GM18507 (cell line): Measurements from ENCODE around the gene TALDO1.
A peak's percentile ranks its signal among the peaks of the same experiment; 100 is the strongest.

ENCODE experiments used
- DNase-seq: peaks from one replicate; pipeline ENCODE4 v3.0.0; 2011; ENCODE audit warnings: low read depth; ENCODE audit not compliant: insufficient read length; ENCODE audit errors: extremely low spot score
- FAIRE-seq: peaks from 2 replicates; lab custom pipeline; 2011; peaks lifted over from hg19 to GRCh38; lab: Jason Lieb, UNC

The TALDO1 gene

GRCh38 chr11:747158-748006 is at the start of gene TALDO1:
Gene TALDO1 (plus strand): TSS chr11:747464. CDS start chr11:747482, 18 bp downstream.
- DNase-seq (peak; percentile 90), FAIRE-seq (peak; percentile 87)

- DNase-seq: no peak
- FAIRE-seq: no peak
Observed at GRCh38 chr11:697811-698311, 49.4 kb upstream of the TALDO1 start.

DNA sequence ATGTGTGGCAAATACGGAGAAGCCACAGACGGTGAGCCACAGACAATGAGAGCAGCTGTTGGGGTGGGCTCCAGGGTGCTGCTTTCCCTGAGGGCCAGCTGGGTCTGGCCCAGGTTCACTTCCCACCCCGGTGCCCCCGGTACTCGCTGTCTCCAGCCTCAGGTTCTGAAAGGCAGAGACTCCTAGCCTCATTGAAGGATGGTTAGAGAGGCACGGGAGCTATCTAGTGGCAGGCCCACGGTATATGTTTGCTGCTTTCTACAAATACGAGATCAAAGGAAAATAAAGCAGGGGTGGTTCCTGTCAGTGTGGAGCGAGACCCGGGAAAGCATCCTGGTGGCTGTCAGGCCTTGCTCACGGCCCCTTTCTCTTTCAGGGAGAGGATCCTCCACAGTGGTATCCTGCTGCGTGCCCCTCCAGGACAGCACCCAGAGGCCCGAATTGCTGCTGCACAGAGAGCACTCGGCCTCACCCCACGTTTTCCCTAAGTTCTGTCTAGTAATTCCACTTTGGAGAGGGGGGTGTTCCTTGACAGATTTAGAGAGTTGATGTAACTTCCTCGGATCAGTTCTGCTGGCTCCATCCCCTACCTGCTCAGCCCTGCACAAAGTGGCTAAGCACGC is 48.7 kb upstream of the TALDO1 start:
- no peak for FAIRE-seq
- no peak for DNase-seq

DNA sequence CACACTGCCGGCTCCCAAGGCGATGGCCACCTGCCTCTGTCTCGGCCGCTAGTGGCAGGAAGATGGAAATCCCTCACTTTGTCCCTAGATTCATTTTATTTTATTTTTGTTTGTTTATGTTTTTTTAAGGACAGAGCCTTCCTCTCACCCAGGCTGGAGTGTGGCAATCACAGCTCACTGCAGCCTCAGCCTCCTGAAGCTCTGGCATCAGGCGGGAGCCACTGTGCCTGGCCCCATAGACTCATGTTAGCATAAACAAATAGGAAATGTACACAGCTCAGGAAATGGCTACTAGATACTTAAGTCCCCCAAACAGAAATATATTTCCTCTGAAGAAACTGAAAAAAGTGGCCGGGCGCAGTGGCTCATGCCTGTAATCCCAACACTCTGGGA is 48.2 kb upstream of the TALDO1 start:
- no peak for DNase-seq
- FAIRE-seq: no peak

DNA sequence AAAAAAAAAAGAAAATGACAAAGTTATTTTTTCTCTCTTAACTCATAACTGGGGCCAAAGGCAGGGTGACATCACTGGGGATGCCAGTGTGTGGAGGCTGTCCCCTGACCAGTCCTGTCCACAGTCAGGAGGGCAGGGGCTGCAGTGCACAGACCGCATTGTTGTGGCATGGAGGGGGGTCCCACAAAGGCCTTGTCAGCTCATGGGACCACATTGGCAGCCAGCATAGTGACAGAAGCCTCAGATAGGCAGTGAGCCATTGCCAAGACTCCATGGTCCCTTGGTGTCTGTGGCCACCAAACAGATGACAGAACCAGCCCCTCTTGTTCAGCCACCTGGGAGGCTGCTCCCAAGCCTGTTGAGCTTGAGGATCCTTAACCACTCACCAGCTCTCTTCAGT is 47.5 kb upstream of the TALDO1 start:
- FAIRE-seq: no peak

DNA sequence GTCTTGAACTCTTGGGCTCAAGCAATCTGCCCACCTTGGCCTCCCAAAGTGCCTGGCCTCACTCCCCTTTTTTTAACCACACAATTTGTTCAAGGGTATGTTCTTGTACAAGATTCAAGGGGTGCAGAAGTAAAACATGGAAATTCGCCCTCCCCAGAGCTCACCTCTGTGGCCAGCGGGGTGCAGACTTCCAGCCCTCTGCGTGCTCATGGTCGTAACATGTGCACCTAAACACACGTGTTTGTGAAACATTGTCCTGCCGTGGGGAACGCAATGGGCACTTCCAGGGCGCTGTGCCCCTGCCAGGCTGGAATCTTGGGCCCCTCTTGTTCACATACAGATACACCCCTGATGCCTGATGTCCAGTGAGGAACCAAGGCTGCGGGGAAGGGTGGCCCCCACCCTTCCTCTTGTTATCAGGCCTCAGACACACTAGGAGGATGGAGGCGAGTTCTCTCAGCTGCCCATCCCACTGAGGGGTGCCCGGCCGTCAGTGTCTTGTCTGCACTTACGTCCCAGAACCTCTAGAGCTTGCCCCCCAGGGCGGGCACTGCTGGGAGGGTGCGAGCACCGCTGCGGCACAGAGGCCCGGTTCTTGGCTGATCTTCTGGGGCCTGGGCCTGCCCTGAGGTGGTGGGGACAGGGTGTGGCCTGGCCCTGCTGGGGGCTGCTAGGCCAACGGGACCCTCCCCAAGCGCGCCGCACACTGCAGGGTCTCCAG is 45.4 kb upstream of the TALDO1 start:
- no peak for FAIRE-seq

More for the DNA sequence above, 47.5 kb upstream of the TALDO1 start:
- DNase-seq: no peak

GRCh38 chr11:702462-703461 is 44.5 kb upstream of the TALDO1 start:
- DNase-seq: no peak
- no peak for FAIRE-seq

More for the DNA sequence above, 45.4 kb upstream of the TALDO1 start:
- DNase-seq: no peak

DNA sequence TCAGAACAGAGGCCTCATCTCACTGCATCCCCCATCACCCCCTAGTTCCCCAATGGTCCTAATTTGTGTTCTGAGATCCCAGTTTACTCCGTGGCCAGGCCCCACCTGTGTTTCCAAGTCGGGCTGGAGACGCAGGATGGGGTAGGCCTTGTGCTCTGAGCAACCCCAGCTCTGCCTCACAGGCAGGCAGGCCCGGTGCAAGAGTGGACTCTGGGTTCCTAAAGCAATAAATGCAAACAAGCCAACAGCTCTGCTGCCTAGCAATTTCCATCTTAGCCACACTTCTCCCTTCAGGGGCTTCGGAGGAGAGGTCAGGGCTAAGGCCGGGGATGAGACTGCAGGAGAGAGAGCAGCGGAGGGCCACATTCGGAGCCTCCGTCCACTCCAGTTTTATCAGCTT is 43.8 kb upstream of the TALDO1 start:
- no peak for FAIRE-seq
- no peak for DNase-seq

DNA sequence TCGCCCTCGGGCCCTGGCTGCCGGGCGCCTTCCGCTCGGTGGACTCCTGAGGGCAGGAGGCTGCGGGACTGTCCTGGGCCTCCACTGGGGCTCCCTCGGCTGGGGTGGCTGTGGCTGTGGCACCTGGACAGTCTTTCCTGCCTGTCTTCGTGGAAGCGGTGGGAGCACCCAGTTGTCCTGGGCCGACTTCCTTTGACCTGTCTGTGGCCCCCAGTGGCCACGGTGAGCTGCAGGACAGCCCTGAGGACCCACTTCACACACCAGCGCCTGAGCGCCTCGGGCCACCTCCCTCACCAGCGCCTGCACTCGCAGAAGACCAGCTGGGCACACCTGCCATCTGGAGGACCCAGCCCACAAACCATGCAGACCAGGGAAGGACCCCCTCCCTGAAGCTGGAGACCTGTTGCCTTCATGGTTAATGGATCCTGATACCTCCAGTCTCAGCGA is 43.0 kb upstream of the TALDO1 start:
- no peak for DNase-seq
- no peak for FAIRE-seq

GRCh38 chr11:704781-705645 is 42.3 kb upstream of the TALDO1 start:
- no peak for FAIRE-seq
- DNase-seq: no peak

DNA sequence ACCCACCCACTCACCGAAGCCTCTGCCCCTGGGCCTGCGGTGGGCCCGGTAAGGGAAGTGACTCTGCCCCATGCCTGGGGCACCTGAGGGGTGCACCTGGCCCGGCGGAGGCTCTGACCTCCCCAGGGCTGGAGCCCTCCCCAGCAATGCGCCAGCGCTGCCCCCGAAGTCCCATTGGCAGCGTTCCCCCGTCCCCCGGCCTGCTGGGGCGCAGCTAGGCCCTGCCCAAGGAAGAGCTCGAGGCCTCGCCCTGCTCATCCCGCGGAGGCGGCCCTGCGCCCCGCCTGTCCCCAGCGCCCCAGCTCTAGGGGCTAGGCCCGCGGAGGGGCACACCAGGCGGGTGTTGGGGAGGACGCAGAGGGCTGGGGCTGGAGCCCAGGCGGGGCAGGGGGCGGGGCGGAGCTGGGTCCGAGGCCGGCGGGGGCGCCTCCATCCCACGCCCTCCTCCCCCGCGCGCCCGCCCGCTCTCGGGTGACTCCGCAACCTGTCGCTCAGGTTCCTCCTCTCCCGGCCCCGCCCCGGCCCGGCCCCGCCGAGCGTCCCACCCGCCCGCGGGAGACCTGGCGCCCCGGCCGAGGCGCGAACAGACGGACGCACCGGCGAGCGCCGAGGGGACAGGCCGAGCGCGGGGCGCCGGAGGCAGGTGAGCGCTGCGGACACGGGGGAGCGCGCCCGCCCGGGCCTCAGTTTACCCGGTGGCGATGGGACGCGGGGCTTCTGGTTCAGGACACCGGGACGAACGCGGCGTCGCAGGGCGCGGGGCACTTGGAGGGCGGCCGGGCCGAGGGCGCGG is 41.4 kb upstream of the TALDO1 start, which contains the start of gene EPS8L2:
EPS8L2 (plus strand) TSS at position 586 of the 793 bp plus-strand sequence. CDS start 3,177 bp downstream, outside the sequence.
- FAIRE-seq (no peak), DNase-seq (no peak)

- no peak for DNase-seq
- FAIRE-seq: no peak
Observed at GRCh38 chr11:706439-706956, 40.8 kb upstream of the TALDO1 start.

GRCh38 chr11:706957-707816 is 40.1 kb upstream of the TALDO1 start:
- FAIRE-seq: no peak

DNA sequence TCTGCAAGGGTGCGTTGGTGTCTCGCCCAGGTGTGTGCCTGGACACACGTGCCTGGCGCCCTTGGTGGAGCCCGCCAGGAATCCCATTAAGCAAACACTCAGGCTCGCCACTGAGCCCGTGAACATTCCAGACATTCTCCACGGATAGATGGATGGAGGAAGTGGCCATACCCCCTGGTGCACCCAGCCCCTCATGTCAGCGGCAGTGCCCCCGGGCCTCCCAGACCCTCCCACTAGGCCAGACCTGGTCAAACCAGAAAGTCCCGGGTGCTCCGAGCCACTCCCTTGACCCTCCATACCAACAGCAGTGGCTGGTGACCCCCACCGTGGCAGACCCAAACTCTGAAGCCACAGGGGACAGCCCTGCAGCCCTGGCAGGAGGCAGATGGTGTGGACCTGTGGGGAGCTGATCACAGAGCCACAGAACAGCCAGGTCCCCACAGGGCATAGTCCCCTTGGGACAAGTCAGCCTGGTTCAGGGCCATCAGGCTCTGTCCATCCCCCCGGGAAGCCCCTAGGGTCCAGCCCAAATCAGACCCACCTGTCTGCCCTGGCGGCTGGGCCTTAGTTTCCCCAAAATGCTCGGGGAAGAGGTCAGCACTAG is 39.3 kb upstream of the TALDO1 start:
- DNase-seq: no peak
- FAIRE-seq: no peak

More at GRCh38 chr11:706957-707816, 40.1 kb upstream of the TALDO1 start:
- no peak for DNase-seq

GRCh38 chr11:708511-708910 is 38.8 kb upstream of the TALDO1 start:
- FAIRE-seq (no peak), DNase-seq (no peak)
